ENCODE measurements around the gene GALR2. TPM values are rescaled to one million over a fixed set of nuclear protein-coding genes. Genes with fewer than 3 reads are reported as not detected.

GALR2 gene
- total RNA-seq, 1 experiment from 2014 or later, result 0.41 TPM

- DNase-seq (ENCODE audit: low read depth, low spot score), result no peak
- Histone ChIP-seq H3K36me3 (ENCODE audit: control insufficient read depth, insufficient read depth, low read length) (no peaks in the 10 kb centered on the region), H3K27me3 (ENCODE audit: control insufficient read depth, insufficient read depth, low read length) (no peaks in the 10 kb centered on the region), H3K9me3 (ENCODE audit: control insufficient read depth, insufficient read depth, low read depth, low read length) (no peaks in the 10 kb centered on the region), H3K4me3 (ENCODE audit: low read depth in 2 of 2, low read length in 2 of 2) (no peak overlapping the region), H3K4me1 (ENCODE audit: control insufficient read depth, insufficient read depth, low read length) (no peaks in the 10 kb centered on the region), H3K27ac (ENCODE audit: low read length) (no peak overlapping the region)
- ChIA-PET CTCF (interaction anchor here (0.7 kb wide), 1 partner anchor 103 kb away, joined by 3 read pairs; no protein-coding TSS in a partner anchor), POLR2A (interaction anchor here (0.6 kb wide), 1 partner anchor 167 kb away, joined by 3 read pairs; no protein-coding TSS in a partner anchor)
- in situ Hi-C loops (cut with HindIII; ENCODE audit: low pct_unique_long_range_greater_than_20kb, low sequenced_read_pairs), result no loop called here
- ATAC-seq, result no peak
- intact Hi-C loops (cut with micrococcal nuclease; ENCODE audit: unreplicated experiment), result no loop called here
- no TSS peak for BruUV-seq (replicated peaks)
- no peak for TF ChIP-seq REST (IDR thresholded peaks at IDR 0.05; ENCODE audit: insufficient read depth in 1 of 2, low read depth in 2 of 2, low read length in 1 of 2)
- no peak for TF ChIP-seq CTCF (IDR thresholded peaks at IDR 0.05)
- no peak for TF ChIP-seq SIN3A (IDR thresholded peaks at IDR 0.05; ENCODE audit: borderline replicate concordance, insufficient read depth, low read depth, low read length)
- TF ChIP-seq TCF7L2 (IDR thresholded peaks at IDR 0.05; ENCODE audit: low read depth, low read length), result no peak
- TF ChIP-seq POLR2AphosphoS5 (IDR thresholded peaks at IDR 0.05; ENCODE audit: low read depth, low read length), result no peak
These were observed 37.4 kb downstream of the GALR2 start for GRCh38 chr17:76111956-76112355.

GRCh38 chr17:76115138-76115754, 40.7 kb downstream of the GALR2 start:
- ATAC-seq, result no peak
- Histone ChIP-seq H3K4me1 (ENCODE audit: control insufficient read depth, insufficient read depth, low read length) (no peaks in the 10 kb centered on the region), H3K27me3 (ENCODE audit: control insufficient read depth, insufficient read depth, low read length) (no peaks in the 10 kb centered on the region), H3K9me3 (ENCODE audit: control insufficient read depth, insufficient read depth, low read depth, low read length) (no peaks in the 10 kb centered on the region), H3K4me3 (ENCODE audit: low read depth in 2 of 2, low read length in 2 of 2) (no peak overlapping the region), H3K36me3 (ENCODE audit: control insufficient read depth, insufficient read depth, low read length) (no peaks in the 10 kb centered on the region), H3K27ac (ENCODE audit: low read length) (no peak overlapping the region)
- intact Hi-C loops (cut with micrococcal nuclease; ENCODE audit: unreplicated experiment), result no loop called here
- BruUV-seq (replicated peaks), result no TSS peak
- POLR2A ChIA-PET, result no interaction called here
- no peak for DNase-seq (ENCODE audit: low read depth, low spot score)
- in situ Hi-C loops (cut with HindIII; ENCODE audit: low pct_unique_long_range_greater_than_20kb, low sequenced_read_pairs), result no loop called here
- CTCF ChIA-PET, result interaction anchor here (0.7 kb wide), 1 partner anchor 337 kb away, joined by 6 read pairs; no protein-coding TSS in a partner anchor
- no peak for TF ChIP-seq REST (IDR thresholded peaks at IDR 0.05; ENCODE audit: insufficient read depth in 1 of 2, low read depth in 2 of 2, low read length in 1 of 2)
- no peak for TF ChIP-seq CTCF (IDR thresholded peaks at IDR 0.05)
- no peak for TF ChIP-seq POLR2AphosphoS5 (IDR thresholded peaks at IDR 0.05; ENCODE audit: low read depth, low read length)
- no peak for TF ChIP-seq SIN3A (IDR thresholded peaks at IDR 0.05; ENCODE audit: borderline replicate concordance, insufficient read depth, low read depth, low read length)
- no peak for TF ChIP-seq TCF7L2 (IDR thresholded peaks at IDR 0.05; ENCODE audit: low read depth, low read length)

All from Panc1 (cell line).